Loucy (cell line): ENCODE data around the gene PEBP1.
A peak's percentile ranks its signal among the peaks of the same experiment; 100 is the strongest.
"Not testable (repeated sequence)": the region's sequence is repeated elsewhere in the genome, so short reads cannot be mapped to it uniquely, and the experiment has no call there.

ENCODE experiments used
- H2AFZ ChIP-seq: fragments of 200-600 bp; sonication (generic); 2 replicates; pipeline ENCODE4 v1.6.0; 2016; ENCODE audit warnings: antibody characterized with exemption, mild to moderate bottlenecking, low read length, moderate library complexity
- H3F3A ChIP-seq: fragments of 200-600 bp; 2 replicates; pipeline ENCODE4 v1.6.0; 2016; ENCODE audit warnings: antibody characterized with exemption, low read depth, mild to moderate bottlenecking
- H3K27me3 ChIP-seq: fragments of 200-600 bp; sonication (generic); 2 replicates; pipeline ENCODE4 v1.6.1; 2014; ENCODE audit warnings: low read length, mild to moderate bottlenecking; ENCODE audit not compliant: insufficient read depth, poor library complexity, severe bottlenecking
- H3K36me3 ChIP-seq: fragments of 200-600 bp; sonication (generic); 2 replicates; pipeline ENCODE4 v1.6.1; 2016; ENCODE audit warnings: low read length; ENCODE audit not compliant: insufficient read depth
- H3K4me1 ChIP-seq: fragments of 200-600 bp; sonication (generic); 2 replicates; pipeline ENCODE4 v1.5.1; 2014; ENCODE audit warnings: low read length, mild to moderate bottlenecking; ENCODE audit not compliant: insufficient read depth, poor library complexity, severe bottlenecking
- H3K4me2 ChIP-seq: fragments of 200-600 bp; sonication (generic); 2 replicates; pipeline ENCODE4 v1.6.0; 2014; ENCODE audit warnings: antibody characterized with exemption, low read length, low read depth, mild to moderate bottlenecking; ENCODE audit not compliant: poor library complexity, severe bottlenecking
- H3K4me3 ChIP-seq: fragments of 200-600 bp; sonication (generic); 2 replicates; pipeline ENCODE4 v1.5.1; 2014; ENCODE audit warnings: low read length, mild to moderate bottlenecking, mixed read lengths; ENCODE audit not compliant: poor library complexity, severe bottlenecking
- H3K79me2 ChIP-seq: fragments of 200-600 bp; sonication (generic); 2 replicates; pipeline ENCODE4 v1.6.1; 2014; ENCODE audit warnings: low read length; ENCODE audit not compliant: insufficient read depth
- H3K9ac ChIP-seq: fragments of 200-600 bp; sonication (generic); 2 replicates; pipeline ENCODE4 v1.6.0; 2014; ENCODE audit warnings: mild to moderate bottlenecking, low read depth, low read length, moderate library complexity; ENCODE audit not compliant: poor library complexity, severe bottlenecking
- H3K9me2 ChIP-seq: fragments of 200-600 bp; sonication (generic); replicated peaks from 2 replicates; pipeline ENCODE4 v1.6.1; 2016; ENCODE audit warnings: low read depth, low read length, mixed read lengths
- H3K9me3 ChIP-seq: fragments of 200-600 bp; sonication (generic); 2 replicates; pipeline ENCODE4 v1.6.1; 2014; ENCODE audit warnings: mild to moderate bottlenecking, antibody characterized with exemption, low read length, low read depth; ENCODE audit not compliant: insufficient read depth
- H4K20me1 ChIP-seq: fragments of 200-600 bp; sonication (generic); 2 replicates; pipeline ENCODE4 v1.6.0; 2014; ENCODE audit warnings: antibody characterized with exemption, low read length, mild to moderate bottlenecking; ENCODE audit not compliant: insufficient read depth, poor library complexity, severe bottlenecking
- EZH2phosphoT487 ChIP-seq: fragments of 200-600 bp; IDR thresholded peaks from 2 replicates; pipeline ENCODE4 v1.6.1; 2018; ENCODE audit warnings: antibody characterized with exemption, mild to moderate bottlenecking, moderate library complexity, borderline replicate concordance
- TF ChIP-seq, protein P1 (sequence below): fragments of 200-600 bp; sonication (generic); conservative IDR thresholded peaks from 2 replicates; pipeline ENCODE4 v1.5.1; 2014; ENCODE audit warnings: mild to moderate bottlenecking, antibody characterized with exemption, low read length

Gene PEBP1

DNA sequence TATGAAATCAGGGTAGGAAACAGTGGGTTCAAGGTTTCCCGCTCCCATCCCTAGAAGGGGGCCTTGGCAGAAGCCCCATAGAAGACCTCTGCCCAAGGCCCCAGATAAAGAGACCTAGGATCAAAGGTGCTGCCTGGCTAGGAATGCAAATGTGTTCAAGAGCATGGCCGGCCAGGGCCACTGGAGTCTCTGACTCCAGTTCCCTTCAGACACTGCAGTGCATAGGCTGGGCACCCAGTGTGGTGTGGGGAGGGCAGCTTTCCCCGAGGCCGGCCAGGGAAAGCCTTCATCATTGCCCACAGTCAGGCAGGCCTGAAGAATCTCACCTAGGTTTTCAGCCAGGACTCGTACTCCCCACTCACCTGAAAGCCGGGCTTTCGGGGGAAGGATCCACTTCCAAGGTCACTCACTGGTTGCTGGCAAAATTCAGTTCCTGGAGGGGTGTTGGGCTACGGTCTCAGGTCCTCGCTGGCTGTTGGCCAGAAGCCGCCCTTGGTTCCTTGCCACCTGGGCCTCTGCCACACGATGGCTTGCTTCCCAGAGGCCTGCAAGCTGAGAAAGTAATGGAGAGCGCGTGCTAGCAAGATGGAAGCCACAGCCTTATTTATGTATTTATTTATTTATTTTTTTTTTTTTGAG, 9.7 kb upstream of the PEBP1 start:
- TF ChIP-seq EZH2phosphoT487 = no peak
- TF ChIP-seq, protein P1, sequence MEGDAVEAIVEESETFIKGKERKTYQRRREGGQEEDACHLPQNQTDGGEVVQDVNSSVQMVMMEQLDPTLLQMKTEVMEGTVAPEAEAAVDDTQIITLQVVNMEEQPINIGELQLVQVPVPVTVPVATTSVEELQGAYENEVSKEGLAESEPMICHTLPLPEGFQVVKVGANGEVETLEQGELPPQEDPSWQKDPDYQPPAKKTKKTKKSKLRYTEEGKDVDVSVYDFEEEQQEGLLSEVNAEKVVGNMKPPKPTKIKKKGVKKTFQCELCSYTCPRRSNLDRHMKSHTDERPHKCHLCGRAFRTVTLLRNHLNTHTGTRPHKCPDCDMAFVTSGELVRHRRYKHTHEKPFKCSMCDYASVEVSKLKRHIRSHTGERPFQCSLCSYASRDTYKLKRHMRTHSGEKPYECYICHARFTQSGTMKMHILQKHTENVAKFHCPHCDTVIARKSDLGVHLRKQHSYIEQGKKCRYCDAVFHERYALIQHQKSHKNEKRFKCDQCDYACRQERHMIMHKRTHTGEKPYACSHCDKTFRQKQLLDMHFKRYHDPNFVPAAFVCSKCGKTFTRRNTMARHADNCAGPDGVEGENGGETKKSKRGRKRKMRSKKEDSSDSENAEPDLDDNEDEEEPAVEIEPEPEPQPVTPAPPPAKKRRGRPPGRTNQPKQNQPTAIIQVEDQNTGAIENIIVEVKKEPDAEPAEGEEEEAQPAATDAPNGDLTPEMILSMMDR = no peak
- H3K9me3 ChIP-seq = no peaks in the 10 kb centered on the region
- no peaks in the 10 kb centered on the region for H3K4me1 ChIP-seq
- H3K79me2 ChIP-seq = no peaks in the 10 kb centered on the region
- H3K9me2 ChIP-seq = no peaks in the 10 kb centered on the region
- H3K27me3 ChIP-seq = no peaks in the 10 kb centered on the region
- H3F3A ChIP-seq = no peaks in the 10 kb centered on the region
- no peaks in the 10 kb centered on the region for H4K20me1 ChIP-seq
- no peaks in the 10 kb centered on the region for H3K36me3 ChIP-seq
- H2AFZ ChIP-seq = no peak overlapping the region
- no peak overlapping the region for H3K4me3 ChIP-seq
- H3K9ac ChIP-seq = no peak overlapping the region
- H3K4me2 ChIP-seq = no peak overlapping the region

DNA sequence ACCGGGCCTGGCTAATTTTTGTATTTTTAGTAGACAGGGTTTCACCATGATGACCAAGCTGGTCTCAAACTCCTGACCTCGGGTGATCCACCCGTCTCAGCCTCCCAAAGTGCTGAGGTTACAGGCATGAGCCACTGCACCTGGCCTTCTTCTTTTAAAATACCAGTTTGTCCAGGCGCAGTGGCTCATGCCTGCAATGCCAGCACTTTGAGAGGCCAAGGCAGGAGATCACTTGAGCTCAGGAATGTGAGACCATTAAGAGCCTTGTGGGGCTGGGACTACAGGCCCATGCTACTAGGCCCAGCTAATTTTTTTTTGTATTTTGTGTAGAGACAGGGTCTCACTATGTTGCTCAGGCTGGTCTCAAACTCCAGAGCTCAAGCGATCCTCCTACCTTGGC, 8.1 kb upstream of the PEBP1 start:
- Histone ChIP-seq H3K4me3 (no peak overlapping the region), H3K79me2 (no peaks in the 10 kb centered on the region), H4K20me1 (no peaks in the 10 kb centered on the region), H3K9me2 (no peaks in the 10 kb centered on the region), H3K27me3 (no peaks in the 10 kb centered on the region), H3F3A (no peaks in the 10 kb centered on the region), H3K9ac (no peak overlapping the region), H3K4me2 (no peak overlapping the region), H2AFZ (no peak overlapping the region), H3K36me3 (no peaks in the 10 kb centered on the region), H3K9me3 (no peaks in the 10 kb centered on the region), H3K4me1 (peaks cover 5% of the 10 kb centered on the region)
- TF ChIP-seq, protein P1 = no peak
- TF ChIP-seq EZH2phosphoT487 = no peak

DNA sequence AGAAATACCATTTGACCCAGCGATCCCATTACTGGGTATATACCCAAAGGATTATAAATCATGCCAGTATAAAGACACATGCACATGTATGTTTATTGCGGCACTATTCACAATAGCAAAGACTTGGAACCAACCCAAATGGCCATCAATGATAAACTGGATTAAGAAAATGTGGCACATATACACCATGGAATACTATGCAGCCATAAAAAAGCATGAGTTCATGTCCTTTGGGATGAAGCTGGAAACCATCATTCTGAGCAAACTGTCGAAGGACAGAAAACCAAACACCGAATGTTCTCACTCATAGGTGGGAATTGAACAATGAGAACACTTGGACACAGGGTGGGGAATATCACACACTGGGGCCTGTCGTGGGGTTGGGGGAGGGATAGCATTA, 6.5 kb upstream of the PEBP1 start:
- not testable (repeated sequence) for H3K36me3 ChIP-seq, H3K4me3 ChIP-seq, H2AFZ ChIP-seq, H3K4me2 ChIP-seq, H3K79me2 ChIP-seq, H3F3A ChIP-seq, H4K20me1 ChIP-seq, H3K9me3 ChIP-seq, H3K4me1 ChIP-seq, H3K9ac ChIP-seq, H3K27me3 ChIP-seq, H3K9me2 ChIP-seq

DNA sequence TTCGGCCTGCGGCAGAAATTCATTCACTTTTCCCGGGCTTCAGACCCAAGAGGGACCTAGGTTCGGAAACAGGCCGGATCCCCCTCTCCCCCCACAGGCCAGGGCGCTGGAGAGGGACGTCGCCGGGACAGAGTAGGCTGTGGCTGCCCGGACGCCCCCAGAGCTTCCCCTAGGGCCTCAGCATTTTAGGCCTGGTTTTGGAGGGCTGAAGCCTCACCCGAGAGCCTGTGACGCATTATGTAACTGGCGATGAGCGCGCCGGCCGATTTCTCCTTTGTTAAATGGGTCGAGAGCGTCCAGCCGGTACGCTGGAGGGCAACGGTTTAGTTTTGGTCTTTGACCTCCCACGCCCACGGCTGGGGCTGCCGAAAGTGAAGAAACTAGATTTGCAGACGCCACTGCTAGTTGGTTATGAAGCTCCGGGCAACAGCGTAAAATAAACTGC, 657 bp downstream of the PEBP1 start:
- Histone ChIP-seq H4K20me1 (no peaks in the 10 kb centered on the region), H3K9ac (peak overlapping the region; percentile 91), H3K4me1 (peaks cover 22% of the 10 kb centered on the region), H3K27me3 (no peaks in the 10 kb centered on the region), H3K79me2 (peaks cover 24% of the 10 kb centered on the region), H3K4me3 (peak overlapping the region; percentile 85), H3K36me3 (peaks cover 12% of the 10 kb centered on the region; the same call in 1 of the 2 replicates), H3F3A (no peaks in the 10 kb centered on the region), H3K9me3 (no peaks in the 10 kb centered on the region), H2AFZ (peak overlapping the region; percentile 93), H3K4me2 (peak overlapping the region; percentile 93), H3K9me2 (no peaks in the 10 kb centered on the region)
- TF ChIP-seq, protein P1 = no peak
- TF ChIP-seq EZH2phosphoT487 = no peak
